Astrocyte of the spinal cord (primary cell): ENCODE measurements around the gene SETD2.
"Not testable (repeated sequence)": the region's sequence is repeated elsewhere in the genome, so short reads cannot be mapped to it uniquely, and the experiment has no call there.

Experiments used
- DNase-seq: peaks from one replicate; pipeline ENCODE4 v3.0.0; 2011; ENCODE audit warnings: low read depth, low spot score
- H3K4me3 ChIP-seq: 2 replicates; pipeline ENCODE4 v1.5.1; 2011; ENCODE audit warnings: low read depth, mild to moderate bottlenecking, low read length, moderate library complexity
- in situ Hi-C: cut with HindIII; loops from 2 replicates; pipeline ENCODE4 v1.10.0; 2017; ENCODE audit warnings: low sequenced_read_pairs
- TF ChIP-seq, protein P1 (sequence below): IDR thresholded peaks from 2 replicates; pipeline ENCODE4 v1.5.1; 2012; ENCODE audit warnings: low read depth, mild to moderate bottlenecking, low read length, inconsistent platforms

SETD2 gene

DNA sequence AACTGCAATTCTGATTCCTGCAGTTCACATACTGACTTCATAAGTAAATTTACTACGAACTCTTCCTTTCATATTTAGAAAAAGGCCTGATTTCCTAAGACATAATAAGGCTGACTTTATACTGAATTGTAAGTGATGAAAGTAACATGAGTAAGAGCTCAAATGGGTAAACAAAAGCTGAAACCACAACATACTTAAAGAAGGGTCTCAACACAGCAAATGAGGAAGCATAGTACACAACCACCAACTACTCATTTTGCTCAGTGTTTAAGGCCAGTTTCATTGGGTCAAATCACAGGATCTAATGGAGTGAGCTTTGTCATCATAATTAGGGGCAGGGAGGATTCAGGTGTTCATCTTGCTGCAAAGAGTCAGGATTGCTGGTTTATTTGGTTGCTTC is 81.4 kb downstream of the SETD2 start:
- in situ Hi-C loops = no loop called here
- DNase-seq = peak; percentile 27
- TF ChIP-seq, protein P1, sequence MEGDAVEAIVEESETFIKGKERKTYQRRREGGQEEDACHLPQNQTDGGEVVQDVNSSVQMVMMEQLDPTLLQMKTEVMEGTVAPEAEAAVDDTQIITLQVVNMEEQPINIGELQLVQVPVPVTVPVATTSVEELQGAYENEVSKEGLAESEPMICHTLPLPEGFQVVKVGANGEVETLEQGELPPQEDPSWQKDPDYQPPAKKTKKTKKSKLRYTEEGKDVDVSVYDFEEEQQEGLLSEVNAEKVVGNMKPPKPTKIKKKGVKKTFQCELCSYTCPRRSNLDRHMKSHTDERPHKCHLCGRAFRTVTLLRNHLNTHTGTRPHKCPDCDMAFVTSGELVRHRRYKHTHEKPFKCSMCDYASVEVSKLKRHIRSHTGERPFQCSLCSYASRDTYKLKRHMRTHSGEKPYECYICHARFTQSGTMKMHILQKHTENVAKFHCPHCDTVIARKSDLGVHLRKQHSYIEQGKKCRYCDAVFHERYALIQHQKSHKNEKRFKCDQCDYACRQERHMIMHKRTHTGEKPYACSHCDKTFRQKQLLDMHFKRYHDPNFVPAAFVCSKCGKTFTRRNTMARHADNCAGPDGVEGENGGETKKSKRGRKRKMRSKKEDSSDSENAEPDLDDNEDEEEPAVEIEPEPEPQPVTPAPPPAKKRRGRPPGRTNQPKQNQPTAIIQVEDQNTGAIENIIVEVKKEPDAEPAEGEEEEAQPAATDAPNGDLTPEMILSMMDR = no peak
- H3K4me3 ChIP-seq = no peak overlapping the region

DNA sequence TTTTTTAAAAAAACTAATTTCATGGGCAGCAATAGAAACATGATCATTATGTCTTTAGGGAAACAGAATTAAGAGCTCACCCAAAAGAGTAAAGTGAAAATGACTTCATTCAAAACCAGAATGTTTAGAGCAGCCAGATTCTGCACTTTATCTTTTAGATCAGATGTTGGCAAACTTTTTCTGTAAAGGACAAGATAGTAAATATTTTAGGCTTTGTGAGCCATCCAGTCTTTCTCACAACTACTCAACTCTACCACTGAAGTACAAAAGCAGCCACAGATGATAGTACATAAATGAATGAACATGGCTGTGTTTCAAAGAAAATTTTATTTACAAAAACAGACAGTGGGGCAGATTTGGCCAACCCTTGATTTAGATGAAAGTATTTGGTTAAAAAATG is 84.5 kb downstream of the SETD2 start:
- TF ChIP-seq, protein P1 = no peak
- no peak overlapping the region for H3K4me3 ChIP-seq
- in situ Hi-C loops = no loop called here
- DNase-seq = no peak

DNA sequence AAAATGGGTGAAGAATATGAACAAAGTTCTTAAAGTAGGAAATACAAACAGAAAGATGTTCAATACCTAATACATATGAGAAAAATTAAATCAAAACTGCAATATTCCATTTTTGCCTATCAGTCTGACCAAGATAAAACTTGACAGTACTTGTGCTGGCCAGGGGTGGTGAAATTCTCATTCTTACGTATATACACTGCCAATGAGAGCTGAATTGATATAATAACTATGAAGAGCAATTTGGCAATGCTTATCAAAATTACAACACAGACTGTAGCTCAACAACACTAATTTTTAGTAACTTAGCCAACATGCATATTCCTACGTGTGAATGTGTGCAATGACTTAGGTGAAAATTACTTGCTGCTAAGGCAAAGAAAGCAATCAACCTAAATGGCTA is 90.2 kb downstream of the SETD2 start:
- TF ChIP-seq, protein P1 = no peak
- in situ Hi-C loops = no loop called here
- no peak for DNase-seq
- H3K4me3 ChIP-seq = no peak overlapping the region

DNA sequence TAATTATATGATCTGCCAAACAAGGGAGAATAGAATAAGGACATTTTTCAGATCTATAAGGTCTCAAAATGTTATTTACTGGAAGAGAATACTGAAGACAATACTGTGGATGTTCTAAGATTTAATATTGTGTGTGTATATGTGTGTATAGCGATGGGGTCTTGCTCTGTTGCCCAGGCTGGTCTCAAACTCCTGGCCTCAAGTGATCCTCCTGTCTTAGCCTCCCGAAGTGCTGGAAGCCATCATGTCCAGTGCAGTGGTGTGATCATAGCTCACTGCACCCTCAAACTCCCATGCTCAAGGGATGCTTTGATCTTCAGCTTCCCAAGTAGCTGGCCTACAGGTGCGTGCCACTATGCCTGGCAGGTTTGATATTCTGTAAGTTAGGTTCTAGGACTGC is 93.1 kb downstream of the SETD2 start:
- in situ Hi-C loops = no loop called here
- no peak for DNase-seq
- TF ChIP-seq, protein P1 = no peak
- no peak overlapping the region for H3K4me3 ChIP-seq

DNA sequence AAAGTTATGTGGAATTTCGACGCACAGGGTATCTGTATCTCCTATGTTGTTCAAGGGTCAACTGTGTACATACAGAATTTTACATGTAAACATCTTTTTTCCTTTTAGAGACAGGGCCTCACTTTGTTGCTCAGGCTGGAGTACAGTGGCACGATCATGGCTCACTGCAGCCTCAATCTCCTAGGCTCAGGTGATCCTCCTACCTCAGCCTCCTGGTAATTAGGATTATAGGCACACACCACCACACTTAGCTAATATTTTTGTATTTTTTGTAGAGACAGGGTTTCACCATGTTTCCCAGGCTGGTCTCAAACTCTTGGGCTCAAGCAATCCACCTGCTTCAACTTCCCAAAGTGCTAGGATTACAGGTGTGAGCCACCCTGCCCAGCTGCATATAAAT is 97.7 kb downstream of the SETD2 start:
- H3K4me3 ChIP-seq, in situ Hi-C loops, DNase-seq: not testable (repeated sequence)

DNA sequence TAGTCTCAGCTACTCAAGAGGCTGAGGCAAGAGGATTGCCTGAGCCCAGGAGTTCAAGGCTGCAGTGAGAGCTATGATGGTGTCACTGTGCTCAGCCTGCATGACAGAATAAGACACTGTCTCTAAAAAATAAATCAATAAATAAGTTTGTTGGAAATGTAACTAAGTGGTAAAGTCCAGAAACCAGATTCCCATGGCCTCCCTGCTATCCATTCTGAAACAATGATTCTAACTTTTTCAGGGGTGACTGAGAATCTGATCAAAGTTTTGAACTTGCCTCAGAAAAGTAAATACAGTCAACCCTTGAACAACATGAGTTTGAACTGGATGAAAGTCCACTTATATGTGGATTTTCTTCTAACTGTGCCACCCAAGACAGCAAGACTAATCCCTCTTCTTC is 98.2 kb downstream of the SETD2 start:
- in situ Hi-C loops = no loop called here
- no peak overlapping the region for H3K4me3 ChIP-seq
- DNase-seq = no peak
- TF ChIP-seq, protein P1 = no peak

DNA sequence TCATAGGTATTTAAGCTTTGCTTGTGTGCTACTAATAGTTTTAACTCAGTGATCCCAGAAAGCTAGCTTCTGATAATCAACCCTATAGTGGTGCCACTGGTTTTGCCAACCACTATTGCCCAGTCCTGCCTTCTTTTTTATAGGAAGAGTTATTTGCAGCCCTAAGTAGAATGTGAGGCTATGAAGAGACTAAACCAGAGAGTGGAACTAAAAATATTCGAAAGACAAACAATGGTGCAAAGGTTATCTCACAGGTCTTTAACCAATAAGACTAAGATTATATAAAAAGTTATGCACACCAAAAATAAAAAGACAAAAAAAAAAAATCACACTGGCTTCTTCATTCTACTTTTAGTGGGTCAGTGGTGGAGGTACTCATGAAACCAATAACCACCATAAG is 98.9 kb downstream of the SETD2 start:
- in situ Hi-C loops = no loop called here
- no peak for DNase-seq
- H3K4me3 ChIP-seq = no peak overlapping the region
- TF ChIP-seq, protein P1 = no peak
